ENCODE data around the gene PRPH. TPM values are rescaled to one million over a fixed set of nuclear protein-coding genes. Genes with fewer than 3 reads are reported as not detected.

Gene PRPH
- total and polyA plus RNA-seq, 9 of the 15 experiments (the other 6 are each of a cell fraction or from before 2014, with no cell fraction given): 0.27 to 1.9 (median 1.3) TPM; not detected in 1

DNA sequence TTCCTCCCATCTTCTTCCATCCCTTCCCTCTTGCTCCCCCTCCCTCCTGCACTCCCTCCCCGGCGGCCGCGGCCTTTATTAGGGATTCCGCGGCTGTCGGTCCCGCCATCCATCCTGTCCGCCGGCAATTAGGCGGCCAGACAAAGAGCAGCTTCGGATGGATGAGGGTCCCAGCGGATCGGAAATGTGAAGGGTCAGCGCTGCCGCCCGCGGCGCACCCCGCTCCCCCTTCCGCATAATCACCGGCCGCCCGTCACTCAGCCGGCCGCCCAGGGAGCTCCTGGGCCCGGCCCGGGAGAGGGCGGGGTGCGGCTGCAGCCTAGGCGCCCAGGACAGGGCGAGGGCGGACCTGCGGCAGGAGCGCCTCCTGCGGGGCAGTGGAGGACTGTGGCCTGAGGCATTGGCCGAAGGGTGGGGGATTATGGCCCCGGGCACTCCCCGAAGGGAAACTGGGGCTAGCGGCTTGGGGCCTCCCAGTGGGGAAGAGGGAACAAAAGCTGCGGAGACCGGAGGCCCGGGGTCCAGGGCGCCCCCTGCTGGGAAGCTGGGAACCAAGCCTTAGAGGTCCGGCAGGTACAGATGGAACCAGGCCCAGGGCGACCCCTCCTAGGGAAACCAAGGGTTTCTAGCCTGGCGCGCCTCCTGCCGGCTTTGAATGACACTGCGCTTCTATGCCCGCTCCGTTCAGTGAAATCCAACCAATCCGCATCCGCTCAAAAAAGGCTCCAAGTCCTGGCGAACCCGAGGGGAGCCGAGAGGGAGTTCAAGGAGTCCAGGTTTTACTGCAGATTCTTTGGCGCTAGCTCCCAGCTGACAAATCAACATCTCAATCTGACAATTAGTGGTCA lies 47.3 kb downstream of the PRPH start (continued):
- TF ChIP-seq, protein P1, sequence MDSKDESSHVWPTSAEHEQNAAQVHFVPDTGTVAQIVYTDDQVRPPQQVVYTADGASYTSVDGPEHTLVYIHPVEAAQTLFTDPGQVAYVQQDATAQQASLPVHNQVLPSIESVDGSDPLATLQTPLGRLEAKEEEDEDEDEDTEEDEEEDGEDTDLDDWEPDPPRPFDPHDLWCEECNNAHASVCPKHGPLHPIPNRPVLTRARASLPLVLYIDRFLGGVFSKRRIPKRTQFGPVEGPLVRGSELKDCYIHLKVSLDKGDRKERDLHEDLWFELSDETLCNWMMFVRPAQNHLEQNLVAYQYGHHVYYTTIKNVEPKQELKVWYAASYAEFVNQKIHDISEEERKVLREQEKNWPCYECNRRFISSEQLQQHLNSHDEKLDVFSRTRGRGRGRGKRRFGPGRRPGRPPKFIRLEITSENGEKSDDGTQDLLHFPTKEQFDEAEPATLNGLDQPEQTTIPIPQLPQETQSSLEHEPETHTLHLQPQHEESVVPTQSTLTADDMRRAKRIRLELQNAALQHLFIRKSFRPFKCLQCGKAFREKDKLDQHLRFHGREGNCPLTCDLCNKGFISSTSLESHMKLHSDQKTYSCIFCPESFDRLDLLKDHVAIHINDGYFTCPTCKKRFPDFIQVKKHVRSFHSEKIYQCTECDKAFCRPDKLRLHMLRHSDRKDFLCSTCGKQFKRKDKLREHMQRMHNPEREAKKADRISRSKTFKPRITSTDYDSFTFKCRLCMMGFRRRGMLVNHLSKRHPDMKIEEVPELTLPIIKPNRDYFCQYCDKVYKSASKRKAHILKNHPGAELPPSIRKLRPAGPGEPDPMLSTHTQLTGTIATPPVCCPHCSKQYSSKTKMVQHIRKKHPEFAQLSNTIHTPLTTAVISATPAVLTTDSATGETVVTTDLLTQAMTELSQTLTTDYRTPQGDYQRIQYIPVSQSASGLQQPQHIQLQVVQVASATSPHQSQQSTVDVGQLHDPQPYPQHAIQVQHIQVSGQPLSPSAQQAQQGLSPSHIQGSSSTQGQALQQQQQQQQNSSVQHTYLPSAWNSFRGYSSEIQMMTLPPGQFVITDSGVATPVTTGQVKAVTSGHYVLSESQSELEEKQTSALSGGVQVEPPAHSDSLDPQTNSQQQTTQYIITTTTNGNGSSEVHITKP (IDR thresholded peaks at IDR 0.05; ENCODE audit: partially characterized antibody): no peak
- TF ChIP-seq POLR2H (tag; IDR thresholded peaks at IDR 0.05; ENCODE audit: low read depth): no peak
- TF ChIP-seq, protein P2, sequence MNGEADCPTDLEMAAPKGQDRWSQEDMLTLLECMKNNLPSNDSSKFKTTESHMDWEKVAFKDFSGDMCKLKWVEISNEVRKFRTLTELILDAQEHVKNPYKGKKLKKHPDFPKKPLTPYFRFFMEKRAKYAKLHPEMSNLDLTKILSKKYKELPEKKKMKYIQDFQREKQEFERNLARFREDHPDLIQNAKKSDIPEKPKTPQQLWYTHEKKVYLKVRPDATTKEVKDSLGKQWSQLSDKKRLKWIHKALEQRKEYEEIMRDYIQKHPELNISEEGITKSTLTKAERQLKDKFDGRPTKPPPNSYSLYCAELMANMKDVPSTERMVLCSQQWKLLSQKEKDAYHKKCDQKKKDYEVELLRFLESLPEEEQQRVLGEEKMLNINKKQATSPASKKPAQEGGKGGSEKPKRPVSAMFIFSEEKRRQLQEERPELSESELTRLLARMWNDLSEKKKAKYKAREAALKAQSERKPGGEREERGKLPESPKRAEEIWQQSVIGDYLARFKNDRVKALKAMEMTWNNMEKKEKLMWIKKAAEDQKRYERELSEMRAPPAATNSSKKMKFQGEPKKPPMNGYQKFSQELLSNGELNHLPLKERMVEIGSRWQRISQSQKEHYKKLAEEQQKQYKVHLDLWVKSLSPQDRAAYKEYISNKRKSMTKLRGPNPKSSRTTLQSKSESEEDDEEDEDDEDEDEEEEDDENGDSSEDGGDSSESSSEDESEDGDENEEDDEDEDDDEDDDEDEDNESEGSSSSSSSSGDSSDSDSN (IDR thresholded peaks at IDR 0.05; ENCODE audit: borderline replicate concordance in 1 of 2, low read depth in 2 of 2, low read length in 2 of 2): peak; percentile 62 to 87; a peak in 2 of 4 replicates
- TF ChIP-seq MCM7 (IDR thresholded peaks at IDR 0.05): no peak
- no peak for TF ChIP-seq MED1 (CRISPR knock-in tag; IDR thresholded peaks at IDR 0.05; ENCODE audit: borderline replicate concordance)
- no peak for TF ChIP-seq PURB (CRISPR knock-in tag; IDR thresholded peaks at IDR 0.05; ENCODE audit: low read depth)
- no peak for TF ChIP-seq ZNF76 (CRISPR knock-in tag; IDR thresholded peaks at IDR 0.05; ENCODE audit: borderline replicate concordance)
- no peak for TF ChIP-seq CBFA2T2 (conservative IDR thresholded peaks at IDR 0.05)
- no peak for TF ChIP-seq ZNF384 (IDR thresholded peaks at IDR 0.05; ENCODE audit: low read depth, low read length)
- TF ChIP-seq SRSF3 (IDR thresholded peaks at IDR 0.05; ENCODE audit: insufficient read depth, low read length): no peak
- no peak for TF ChIP-seq KDM5B (IDR thresholded peaks at IDR 0.05; ENCODE audit: insufficient replicate concordance, low read depth, low read length)
- no peak for TF ChIP-seq EZH2 (IDR thresholded peaks at IDR 0.05; ENCODE audit: borderline replicate concordance, low read depth, low read length)
- TF ChIP-seq, protein P3, sequence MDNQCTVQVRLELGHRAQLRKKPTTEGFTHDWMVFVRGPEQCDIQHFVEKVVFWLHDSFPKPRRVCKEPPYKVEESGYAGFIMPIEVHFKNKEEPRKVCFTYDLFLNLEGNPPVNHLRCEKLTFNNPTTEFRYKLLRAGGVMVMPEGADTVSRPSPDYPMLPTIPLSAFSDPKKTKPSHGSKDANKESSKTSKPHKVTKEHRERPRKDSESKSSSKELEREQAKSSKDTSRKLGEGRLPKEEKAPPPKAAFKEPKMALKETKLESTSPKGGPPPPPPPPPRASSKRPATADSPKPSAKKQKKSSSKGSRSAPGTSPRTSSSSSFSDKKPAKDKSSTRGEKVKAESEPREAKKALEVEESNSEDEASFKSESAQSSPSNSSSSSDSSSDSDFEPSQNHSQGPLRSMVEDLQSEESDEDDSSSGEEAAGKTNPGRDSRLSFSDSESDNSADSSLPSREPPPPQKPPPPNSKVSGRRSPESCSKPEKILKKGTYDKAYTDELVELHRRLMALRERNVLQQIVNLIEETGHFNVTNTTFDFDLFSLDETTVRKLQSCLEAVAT (IDR thresholded peaks at IDR 0.05): 0 out of 4 replicates have a peak, but pooled peaks of 1 of the 2 experiments have one; percentile 21
- TF ChIP-seq ZNF217 (CRISPR knock-in tag; IDR thresholded peaks at IDR 0.05): no peak
- TF ChIP-seq PML (IDR thresholded peaks at IDR 0.05; ENCODE audit: low read length): no peak
- TF ChIP-seq, protein P4, sequence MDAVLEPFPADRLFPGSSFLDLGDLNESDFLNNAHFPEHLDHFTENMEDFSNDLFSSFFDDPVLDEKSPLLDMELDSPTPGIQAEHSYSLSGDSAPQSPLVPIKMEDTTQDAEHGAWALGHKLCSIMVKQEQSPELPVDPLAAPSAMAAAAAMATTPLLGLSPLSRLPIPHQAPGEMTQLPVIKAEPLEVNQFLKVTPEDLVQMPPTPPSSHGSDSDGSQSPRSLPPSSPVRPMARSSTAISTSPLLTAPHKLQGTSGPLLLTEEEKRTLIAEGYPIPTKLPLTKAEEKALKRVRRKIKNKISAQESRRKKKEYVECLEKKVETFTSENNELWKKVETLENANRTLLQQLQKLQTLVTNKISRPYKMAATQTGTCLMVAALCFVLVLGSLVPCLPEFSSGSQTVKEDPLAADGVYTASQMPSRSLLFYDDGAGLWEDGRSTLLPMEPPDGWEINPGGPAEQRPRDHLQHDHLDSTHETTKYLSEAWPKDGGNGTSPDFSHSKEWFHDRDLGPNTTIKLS (IDR thresholded peaks at IDR 0.05; ENCODE audit: borderline replicate concordance, low read depth): no peak; the same call in 1 of the 2 replicates
- no peak for TF ChIP-seq U2AF1 (optimal IDR thresholded peaks at IDR 0.05; ENCODE audit: low read depth, low read length)
- TF ChIP-seq DIDO1 (tag; IDR thresholded peaks at IDR 0.05; ENCODE audit: low read depth): no peak

Data from K562 (cell line).